ENCODE measurements around the gene OR6B2.
A peak's percentile ranks its signal among the peaks of the same experiment; 100 is the strongest.

OR6B2 gene

GRCh38 chr2:240030379-240031094, at the start of gene OR6B2:
TSS of gene OR6B2 (minus strand) at chr2:240030429. CDS start at chr2:240030429, 0 bp downstream.
- TF ChIP-seq JUND (IDR thresholded peaks at IDR 0.05; ENCODE audit: low read depth) = no peak
- in situ Hi-C loops (cut with HindIII; ENCODE audit: low pct_unique_long_range_greater_than_20kb, low sequenced_read_pairs) = no loop called here
- DNase-seq (ENCODE audit: low read depth in 1 of 2, low spot score in 1 of 2) = no peak

GRCh38 chr2:240078631-240079030, 48.4 kb upstream of the OR6B2 start:
- in situ Hi-C loops (cut with HindIII; ENCODE audit: low pct_unique_long_range_greater_than_20kb, low sequenced_read_pairs) = no loop called here
- no peak for TF ChIP-seq JUND (IDR thresholded peaks at IDR 0.05; ENCODE audit: low read depth)

DNA sequence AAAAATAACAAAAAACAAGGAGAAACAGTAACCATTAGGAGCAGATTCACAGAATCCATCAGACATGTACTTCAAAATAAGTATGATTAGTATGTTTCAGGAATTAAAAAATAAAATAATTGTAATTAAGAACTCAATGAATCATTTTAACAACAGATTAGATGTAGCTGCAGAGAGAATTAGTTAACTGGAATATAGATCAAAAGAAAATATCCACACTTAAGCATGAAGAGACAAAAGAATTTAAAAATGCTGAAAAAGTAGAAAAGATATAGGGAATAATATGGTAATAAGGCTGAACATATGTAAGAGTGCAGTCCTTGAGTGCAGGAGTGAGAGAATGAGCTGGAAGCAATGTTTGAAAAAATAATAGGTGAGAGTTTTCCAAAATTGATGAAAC, 47.2 kb upstream of the OR6B2 start:
- DNase-seq (ENCODE audit: low read depth in 1 of 2, low spot score in 1 of 2) = no peak
- no peak for TF ChIP-seq JUND (IDR thresholded peaks at IDR 0.05; ENCODE audit: low read depth)
- in situ Hi-C loops (cut with HindIII; ENCODE audit: low pct_unique_long_range_greater_than_20kb, low sequenced_read_pairs) = no loop called here

More at GRCh38 chr2:240078631-240079030, 48.4 kb upstream of the OR6B2 start:
- DNase-seq (ENCODE audit: low read depth in 1 of 2, low spot score in 1 of 2) = no peak

GRCh38 chr2:240074545-240074944, 44.3 kb upstream of the OR6B2 start:
- in situ Hi-C loops (cut with HindIII; ENCODE audit: low pct_unique_long_range_greater_than_20kb, low sequenced_read_pairs) = no loop called here
- no peak for TF ChIP-seq JUND (IDR thresholded peaks at IDR 0.05; ENCODE audit: low read depth)
- no peak for DNase-seq (ENCODE audit: low read depth in 1 of 2, low spot score in 1 of 2)

DNA sequence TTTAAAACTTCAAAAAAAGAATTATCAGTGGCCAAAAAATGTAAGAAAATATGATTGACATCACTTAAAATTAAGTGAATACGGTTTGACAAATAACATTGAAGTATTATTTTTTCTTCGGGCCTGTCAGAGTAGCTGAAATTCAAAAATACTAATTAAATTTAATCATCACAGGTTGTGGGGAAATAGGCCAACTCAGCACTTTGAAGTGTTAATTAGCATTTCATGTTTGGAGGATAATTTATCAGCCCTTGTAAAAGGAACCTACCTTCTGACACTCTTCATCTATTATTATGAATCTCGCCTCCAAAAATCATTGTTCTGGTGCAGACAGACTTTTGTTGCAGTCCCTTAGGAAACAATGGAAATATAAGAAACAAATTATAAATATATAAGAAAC, 40.7 kb upstream of the OR6B2 start:
- no peak for DNase-seq (ENCODE audit: low read depth in 1 of 2, low spot score in 1 of 2)
- TF ChIP-seq JUND (IDR thresholded peaks at IDR 0.05; ENCODE audit: low read depth) = no peak
- in situ Hi-C loops (cut with HindIII; ENCODE audit: low pct_unique_long_range_greater_than_20kb, low sequenced_read_pairs) = no loop called here

GRCh38 chr2:240069829-240070228, 39.6 kb upstream of the OR6B2 start:
- peak in 1 of 2 experiments; percentile 88 for DNase-seq (ENCODE audit: low read depth in 1 of 2, low spot score in 1 of 2)
- in situ Hi-C loops (cut with HindIII; ENCODE audit: low pct_unique_long_range_greater_than_20kb, low sequenced_read_pairs) = no loop called here
- no peak for TF ChIP-seq JUND (IDR thresholded peaks at IDR 0.05; ENCODE audit: low read depth)

DNA sequence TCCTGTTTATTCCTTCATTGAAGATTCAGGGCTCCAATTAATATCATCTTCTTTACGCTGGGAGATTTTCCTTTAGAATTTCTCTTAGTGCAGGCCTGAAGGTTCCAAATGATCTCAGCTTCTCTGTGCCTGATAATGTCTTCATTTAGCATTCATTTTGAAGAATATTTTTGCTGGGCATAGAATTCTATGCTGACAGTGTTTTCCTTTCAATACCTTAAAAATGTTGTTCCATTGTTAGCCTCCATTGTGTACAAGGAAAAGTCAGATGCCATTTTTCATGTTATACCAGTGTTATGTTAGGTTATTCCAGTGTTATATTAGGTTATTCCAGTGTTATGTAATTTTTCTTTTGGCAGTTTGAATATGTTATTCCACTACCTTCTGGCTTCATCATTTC, 38.0 kb upstream of the OR6B2 start:
- in situ Hi-C loops (cut with HindIII; ENCODE audit: low pct_unique_long_range_greater_than_20kb, low sequenced_read_pairs) = no loop called here
- no peak for TF ChIP-seq JUND (IDR thresholded peaks at IDR 0.05; ENCODE audit: low read depth)
- DNase-seq (ENCODE audit: low read depth in 1 of 2, low spot score in 1 of 2) = no peak

DNA sequence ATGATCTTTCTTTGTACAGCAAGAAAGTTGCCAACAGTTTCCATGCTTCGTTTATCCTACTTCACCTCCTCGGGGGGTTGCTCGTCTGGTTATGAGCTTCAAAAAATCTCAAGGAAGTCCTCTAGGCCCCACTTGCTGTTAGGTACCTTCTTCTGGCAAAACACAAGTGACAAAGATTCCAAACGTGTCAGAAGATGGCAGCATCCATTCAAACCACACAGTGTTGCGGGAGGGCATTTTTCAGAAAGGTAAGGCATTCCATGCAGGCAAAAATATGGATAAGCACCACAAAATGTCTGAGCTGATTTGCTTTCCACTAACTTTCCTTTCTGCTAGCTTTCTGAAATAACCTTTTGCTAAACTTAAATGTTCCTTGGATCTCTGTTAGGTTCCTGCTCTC, 36.3 kb upstream of the OR6B2 start:
- in situ Hi-C loops (cut with HindIII; ENCODE audit: low pct_unique_long_range_greater_than_20kb, low sequenced_read_pairs) = no loop called here
- peak in 1 of 2 experiments; percentile 61 for DNase-seq (ENCODE audit: low read depth in 1 of 2, low spot score in 1 of 2)
- no peak for TF ChIP-seq JUND (IDR thresholded peaks at IDR 0.05; ENCODE audit: low read depth)

- no peak for TF ChIP-seq JUND (IDR thresholded peaks at IDR 0.05; ENCODE audit: low read depth)
- no peak for DNase-seq (ENCODE audit: low read depth in 1 of 2, low spot score in 1 of 2)
- in situ Hi-C loops (cut with HindIII; ENCODE audit: low pct_unique_long_range_greater_than_20kb, low sequenced_read_pairs) = no loop called here
Observed at GRCh38 chr2:240064898-240065297, 34.7 kb upstream of the OR6B2 start.

GRCh38 chr2:240060977-240061591, 30.9 kb upstream of the OR6B2 start:
- in situ Hi-C loops (cut with HindIII; ENCODE audit: low pct_unique_long_range_greater_than_20kb, low sequenced_read_pairs) = no loop called here
- DNase-seq (ENCODE audit: low read depth in 1 of 2, low spot score in 1 of 2) = peak; percentile 10 to 69
- no peak for TF ChIP-seq JUND (IDR thresholded peaks at IDR 0.05; ENCODE audit: low read depth)

DNA sequence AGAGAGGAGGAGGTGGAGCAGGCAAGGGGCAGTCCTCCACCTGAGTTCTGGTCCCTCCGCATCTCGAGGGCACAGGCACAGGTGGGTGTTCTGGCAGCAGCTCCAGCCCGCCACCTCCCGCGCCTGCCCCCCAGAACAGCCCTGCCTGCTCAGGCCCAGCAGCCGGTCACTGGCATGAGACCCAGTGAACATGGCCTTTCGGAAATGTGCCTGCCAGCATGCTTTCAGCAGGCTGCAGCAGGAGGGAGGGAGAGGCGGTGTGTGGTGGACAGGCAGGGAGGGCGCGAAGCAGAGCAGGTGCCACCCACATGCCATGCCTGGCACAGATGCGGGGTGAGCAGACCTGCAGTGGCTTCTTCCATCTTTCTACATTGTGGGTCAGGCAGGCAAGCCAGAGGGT, 26.4 kb upstream of the OR6B2 start:
- no peak for DNase-seq (ENCODE audit: low read depth in 1 of 2, low spot score in 1 of 2)
- in situ Hi-C loops (cut with HindIII; ENCODE audit: low pct_unique_long_range_greater_than_20kb, low sequenced_read_pairs) = no loop called here
- TF ChIP-seq JUND (IDR thresholded peaks at IDR 0.05; ENCODE audit: low read depth) = no peak

DNA sequence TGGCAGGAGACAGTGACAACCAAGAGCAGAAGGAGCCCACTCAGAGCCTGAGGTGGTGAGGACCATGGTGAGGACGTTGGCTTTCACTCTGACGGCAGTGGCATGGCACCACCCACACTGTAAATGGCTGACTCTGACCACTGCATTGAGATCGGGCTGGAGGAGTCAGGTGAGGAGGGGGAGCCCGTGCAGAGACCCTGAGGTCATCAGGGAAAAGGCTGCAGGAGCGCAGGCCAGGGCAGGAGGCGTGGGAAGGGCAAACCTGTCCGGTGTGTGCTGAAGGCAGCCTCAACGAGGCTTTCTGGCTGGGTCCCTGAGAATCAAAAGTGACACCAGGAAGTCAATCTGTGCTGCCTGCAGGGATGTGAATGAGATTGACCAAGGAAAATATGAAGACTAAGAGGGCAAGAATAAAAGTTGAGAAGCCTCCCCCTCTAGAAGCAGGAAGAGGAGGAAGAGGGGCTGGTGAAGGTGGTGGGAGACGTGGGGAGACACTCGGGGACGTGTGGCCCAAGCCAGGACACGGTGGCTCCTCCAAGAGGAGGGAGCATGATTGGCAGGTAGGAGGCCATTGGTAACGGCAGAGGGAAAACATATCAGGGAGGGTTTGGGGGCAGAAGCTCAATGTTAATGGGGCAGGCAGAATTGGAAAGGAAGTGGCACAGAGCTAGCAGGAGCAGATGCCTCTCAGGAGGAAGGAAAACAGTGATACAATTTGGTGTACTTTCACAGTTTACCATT, 25.1 kb upstream of the OR6B2 start:
- in situ Hi-C loops (cut with HindIII; ENCODE audit: low pct_unique_long_range_greater_than_20kb, low sequenced_read_pairs) = no loop called here
- DNase-seq (ENCODE audit: low read depth in 1 of 2, low spot score in 1 of 2) = no peak

More for the DNA sequence above, 25.1 kb upstream of the OR6B2 start:
- no peak for TF ChIP-seq JUND (IDR thresholded peaks at IDR 0.05; ENCODE audit: low read depth)
